HL-60 (cell line): ENCODE data around the gene TRUB1.

Experiments used
- DNase-seq, 2 experiments: peaks; one replicate each; pipeline ENCODE4 v3.0.0-alpha.2; 2010 to 2020; ENCODE audit warnings: low read depth in 1 of 2, low spot score in 1 of 2
- H3K27ac ChIP-seq: fragments of 250-450 bp; sonication (Bioruptor Pico); replicated peaks from 2 replicates; pipeline ENCODE4 v1.5.1; 2020; ENCODE audit warnings: mild to moderate bottlenecking, moderate library complexity
- H3K27me3 ChIP-seq: fragments of 250-450 bp; sonication (Bioruptor Pico); 2 replicates; pipeline ENCODE4 v1.5.1; 2021; ENCODE audit warnings: mild to moderate bottlenecking, moderate library complexity; ENCODE audit not compliant: insufficient read depth, poor library complexity, severe bottlenecking
- H3K4me3 ChIP-seq: replicated peaks from 2 replicates; pipeline ENCODE4 v1.5.1; 2011; ENCODE audit warnings: mild to moderate bottlenecking, control low read depth, low read length; ENCODE audit not compliant: insufficient read depth
- GABPA ChIP-seq: IDR thresholded peaks from 2 replicates; pipeline ENCODE4 v1.6.1; 2012; ENCODE audit warnings: low read depth
- POLR2AphosphoS5 ChIP-seq: IDR thresholded peaks from 2 replicates; pipeline ENCODE4 v1.6.1; 2012; ENCODE audit warnings: low read depth
- SPI1 ChIP-seq: IDR thresholded peaks from 2 replicates; pipeline ENCODE4 v1.6.1; 2012; ENCODE audit warnings: low read depth, mild to moderate bottlenecking, borderline replicate concordance
- TF ChIP-seq, protein P1 (sequence below): IDR thresholded peaks from one replicate; pipeline ENCODE4 v1.5.1; 2011; ENCODE audit warnings: low read length, control low read depth, inconsistent platforms; ENCODE audit not compliant: insufficient read depth
- TF ChIP-seq, protein P2 (sequence below): IDR thresholded peaks from 2 replicates; pipeline ENCODE4 v1.6.1; 2012; ENCODE audit warnings: low read depth; ENCODE audit not compliant: insufficient replicate concordance

TRUB1 gene

DNA sequence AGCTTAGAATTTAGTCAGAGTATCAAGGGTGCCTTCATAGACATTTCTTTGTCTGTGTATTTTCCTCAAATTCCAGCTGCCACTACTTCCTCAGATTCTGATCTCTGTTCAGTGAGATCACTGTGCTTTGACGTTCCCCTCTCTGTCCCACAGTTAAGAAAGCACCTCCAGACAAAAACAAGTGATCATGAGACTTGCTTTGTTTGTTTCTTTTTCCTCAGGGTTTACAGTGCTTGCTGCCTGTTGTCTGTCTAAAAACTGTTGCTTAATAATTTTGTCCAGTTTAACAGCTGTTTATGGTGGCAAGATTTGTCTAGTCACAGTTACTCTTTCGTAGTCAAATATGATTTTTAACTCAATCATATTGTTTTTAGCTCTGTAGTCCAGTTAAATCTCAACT lies 29.1 kb downstream of the TRUB1 start:
- Histone ChIP-seq H3K27ac (no peak overlapping the region), H3K27me3 (no peaks in the 10 kb centered on the region), H3K4me3 (no peak overlapping the region)
- TF ChIP-seq GABPA (no peak), SPI1 (no peak)
- DNase-seq = no peak

DNA sequence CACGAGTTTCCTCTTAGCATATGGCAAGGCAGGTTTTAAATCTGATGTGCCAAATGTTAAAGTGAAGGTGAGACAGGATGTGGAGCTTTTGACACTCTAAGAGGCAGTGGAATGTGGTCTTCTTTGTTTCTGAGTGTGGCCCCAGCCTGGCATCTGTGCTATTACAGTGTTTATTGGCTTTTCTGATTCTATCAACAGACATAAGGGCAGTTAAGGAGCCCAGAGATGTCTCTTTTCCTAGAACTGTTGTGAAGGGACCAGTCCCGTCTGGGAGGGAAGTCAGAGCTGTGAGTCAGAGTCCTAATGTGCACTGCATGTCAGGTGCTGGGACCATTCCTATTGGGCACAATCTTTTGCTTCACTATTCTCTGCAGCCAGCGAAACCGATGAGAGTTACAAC lies 32.5 kb downstream of the TRUB1 start:
- Histone ChIP-seq H3K27ac (no peak overlapping the region), H3K4me3 (no peak overlapping the region), H3K27me3 (no peaks in the 10 kb centered on the region)
- DNase-seq = no peak
- TF ChIP-seq, protein P1, sequence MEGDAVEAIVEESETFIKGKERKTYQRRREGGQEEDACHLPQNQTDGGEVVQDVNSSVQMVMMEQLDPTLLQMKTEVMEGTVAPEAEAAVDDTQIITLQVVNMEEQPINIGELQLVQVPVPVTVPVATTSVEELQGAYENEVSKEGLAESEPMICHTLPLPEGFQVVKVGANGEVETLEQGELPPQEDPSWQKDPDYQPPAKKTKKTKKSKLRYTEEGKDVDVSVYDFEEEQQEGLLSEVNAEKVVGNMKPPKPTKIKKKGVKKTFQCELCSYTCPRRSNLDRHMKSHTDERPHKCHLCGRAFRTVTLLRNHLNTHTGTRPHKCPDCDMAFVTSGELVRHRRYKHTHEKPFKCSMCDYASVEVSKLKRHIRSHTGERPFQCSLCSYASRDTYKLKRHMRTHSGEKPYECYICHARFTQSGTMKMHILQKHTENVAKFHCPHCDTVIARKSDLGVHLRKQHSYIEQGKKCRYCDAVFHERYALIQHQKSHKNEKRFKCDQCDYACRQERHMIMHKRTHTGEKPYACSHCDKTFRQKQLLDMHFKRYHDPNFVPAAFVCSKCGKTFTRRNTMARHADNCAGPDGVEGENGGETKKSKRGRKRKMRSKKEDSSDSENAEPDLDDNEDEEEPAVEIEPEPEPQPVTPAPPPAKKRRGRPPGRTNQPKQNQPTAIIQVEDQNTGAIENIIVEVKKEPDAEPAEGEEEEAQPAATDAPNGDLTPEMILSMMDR = no peak
- TF ChIP-seq, protein P2, sequence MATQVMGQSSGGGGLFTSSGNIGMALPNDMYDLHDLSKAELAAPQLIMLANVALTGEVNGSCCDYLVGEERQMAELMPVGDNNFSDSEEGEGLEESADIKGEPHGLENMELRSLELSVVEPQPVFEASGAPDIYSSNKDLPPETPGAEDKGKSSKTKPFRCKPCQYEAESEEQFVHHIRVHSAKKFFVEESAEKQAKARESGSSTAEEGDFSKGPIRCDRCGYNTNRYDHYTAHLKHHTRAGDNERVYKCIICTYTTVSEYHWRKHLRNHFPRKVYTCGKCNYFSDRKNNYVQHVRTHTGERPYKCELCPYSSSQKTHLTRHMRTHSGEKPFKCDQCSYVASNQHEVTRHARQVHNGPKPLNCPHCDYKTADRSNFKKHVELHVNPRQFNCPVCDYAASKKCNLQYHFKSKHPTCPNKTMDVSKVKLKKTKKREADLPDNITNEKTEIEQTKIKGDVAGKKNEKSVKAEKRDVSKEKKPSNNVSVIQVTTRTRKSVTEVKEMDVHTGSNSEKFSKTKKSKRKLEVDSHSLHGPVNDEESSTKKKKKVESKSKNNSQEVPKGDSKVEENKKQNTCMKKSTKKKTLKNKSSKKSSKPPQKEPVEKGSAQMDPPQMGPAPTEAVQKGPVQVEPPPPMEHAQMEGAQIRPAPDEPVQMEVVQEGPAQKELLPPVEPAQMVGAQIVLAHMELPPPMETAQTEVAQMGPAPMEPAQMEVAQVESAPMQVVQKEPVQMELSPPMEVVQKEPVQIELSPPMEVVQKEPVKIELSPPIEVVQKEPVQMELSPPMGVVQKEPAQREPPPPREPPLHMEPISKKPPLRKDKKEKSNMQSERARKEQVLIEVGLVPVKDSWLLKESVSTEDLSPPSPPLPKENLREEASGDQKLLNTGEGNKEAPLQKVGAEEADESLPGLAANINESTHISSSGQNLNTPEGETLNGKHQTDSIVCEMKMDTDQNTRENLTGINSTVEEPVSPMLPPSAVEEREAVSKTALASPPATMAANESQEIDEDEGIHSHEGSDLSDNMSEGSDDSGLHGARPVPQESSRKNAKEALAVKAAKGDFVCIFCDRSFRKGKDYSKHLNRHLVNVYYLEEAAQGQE = no peak
- no peak for TF ChIP-seq SPI1
- TF ChIP-seq POLR2AphosphoS5 = no peak
- TF ChIP-seq GABPA = no peak

DNA sequence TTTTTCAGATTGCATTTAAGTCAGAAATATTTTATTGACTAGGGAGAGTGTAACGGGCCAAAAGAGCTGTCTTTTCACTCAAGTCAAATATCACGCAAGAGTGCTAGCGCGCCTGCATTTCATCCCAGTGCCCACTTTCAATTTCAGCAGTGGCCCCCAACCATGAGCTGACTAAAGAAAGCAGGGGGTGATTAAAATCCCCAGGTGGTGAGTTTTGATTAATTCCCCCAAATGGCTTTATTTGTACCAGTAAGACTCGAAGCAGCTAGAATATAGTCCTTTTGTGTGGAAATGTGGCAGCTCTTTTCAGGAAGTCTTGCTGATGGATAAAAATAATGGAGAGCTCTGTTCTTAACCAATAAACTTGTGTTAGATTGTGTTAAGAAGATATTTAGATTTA lies 35.3 kb downstream of the TRUB1 start:
- TF ChIP-seq SPI1 (no peak), GABPA (no peak), POLR2AphosphoS5 (no peak)
- TF ChIP-seq, protein P1 = no peak
- TF ChIP-seq, protein P2 = no peak
- Histone ChIP-seq H3K4me3 (no peak overlapping the region), H3K27me3 (no peaks in the 10 kb centered on the region), H3K27ac (no peak overlapping the region)
- no peak for DNase-seq

DNA sequence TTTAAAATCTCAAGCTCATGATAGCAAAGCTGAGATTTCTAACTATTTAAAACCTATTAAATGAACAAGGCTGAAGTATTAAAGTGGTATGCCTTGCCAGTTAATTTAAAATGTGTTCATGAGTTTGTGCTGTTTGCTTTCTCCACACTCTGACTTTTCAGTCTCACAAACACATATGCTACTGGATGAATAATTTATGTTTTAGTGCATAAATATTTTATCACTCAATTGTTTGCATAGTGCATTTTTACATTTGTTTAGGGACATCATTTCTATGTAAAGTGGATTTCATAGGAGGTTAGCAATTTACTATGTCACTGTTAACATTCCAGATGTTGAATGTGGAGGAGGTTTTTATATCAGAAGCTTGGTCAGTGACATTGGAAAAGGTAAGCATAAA lies 36.0 kb downstream of the TRUB1 start:
- H3K27ac ChIP-seq = no peak overlapping the region
- TF ChIP-seq GABPA (no peak), SPI1 (no peak), POLR2AphosphoS5 (no peak)
- TF ChIP-seq, protein P1 = no peak
- TF ChIP-seq, protein P2 = no peak
- H3K27me3 ChIP-seq = no peaks in the 10 kb centered on the region
- no peak overlapping the region for H3K4me3 ChIP-seq
- DNase-seq = no peak
